Aorta (tissue), 5 donors: ENCODE results near the gene TEPSIN. TPM values are rescaled to one million over a fixed set of nuclear protein-coding genes. Genes with fewer than 3 reads are reported as not detected.
A peak's percentile ranks its signal among the peaks of the same experiment; 100 is the strongest.

Experiments
- ATAC-seq: fragments of 200-7000 bp; cut with Tn5 transposase; one replicate; pipeline ENCODE4 v1.9.1; 2022; ENCODE audit warnings: moderate library complexity; ENCODE audit not compliant: low FRiP score
- DNase-seq, 2 donors: peaks; one replicate each; pipeline ENCODE4 v3.0.0-alpha.2; 2020
- H3K27ac ChIP-seq, 2 donors: one replicate each; pipeline ENCODE4 v1.5.1; 2013; ENCODE audit warnings: low read length in 2 of 2, mild to moderate bottlenecking in 2 of 2, moderate library complexity in 2 of 2, control low read depth in 1 of 2, inconsistent platforms in 1 of 2, low read depth in 1 of 2
- H3K27me3 ChIP-seq, 2 donors: one replicate each; pipeline ENCODE4 v1.6.1; 2013; ENCODE audit warnings: control low read depth in 1 of 2, low read length in 1 of 2, mild to moderate bottlenecking in 1 of 2, moderate library complexity in 1 of 2; ENCODE audit not compliant: insufficient read depth in 2 of 2, control insufficient read depth in 1 of 2
- H3K36me3 ChIP-seq, 2 donors: one replicate each; pipeline ENCODE4 v1.6.1; 2013; ENCODE audit warnings: control low read depth in 1 of 2, low read length in 1 of 2, mild to moderate bottlenecking in 1 of 2; ENCODE audit not compliant: insufficient read depth in 2 of 2, control insufficient read depth in 1 of 2
- H3K4me1 ChIP-seq, 2 donors: one replicate each; pipeline ENCODE4 v1.6.1; 2013; ENCODE audit warnings: low read length in 2 of 2, control low read depth in 1 of 2, mild to moderate bottlenecking in 1 of 2, moderate library complexity in 1 of 2; ENCODE audit not compliant: insufficient read depth in 2 of 2, control insufficient read depth in 1 of 2
- H3K4me3 ChIP-seq, 2 donors: one replicate each; pipeline ENCODE4 v1.5.1; 2013; ENCODE audit warnings: low read length in 2 of 2, control low read depth in 1 of 2, mild to moderate bottlenecking in 1 of 2
- H3K9me3 ChIP-seq: one replicate; pipeline ENCODE4 v1.6.1; 2013; ENCODE audit warnings: mild to moderate bottlenecking, low read length; ENCODE audit not compliant: control insufficient read depth
- WGBS, 2 donors: extraction: QIAGEN DNeasy Blood & Tissue Kit; methylation state at CpG; one replicate each; pipeline ENCODE4 v1.1.7; 2013; 5-methylcytosine and 5-hydroxymethylcytosine counted together
- intact Hi-C, 2 donors: fragments of 100-400 bp; cut with DNase I; formaldehyde crosslinking; loops; one replicate each; pipeline versions ENCODE4 v1.14.2 to v1.15.0; 2022
- long read RNA-seq, 2 donors: library from polyadenylated mRNA; unstranded; transcript quantifications; one replicate each; pipeline ENCODE4 v2.0.0, GENCODE V29; 2020 to 2021
- polyA plus RNA-seq, 2 donors: library from polyadenylated mRNA; stranded (reverse); fragments of 200-250 nt; gene quantifications; one replicate each; pipeline ENCODE4 v1.2.3, GENCODE V29; 2013
- total RNA-seq, 2 donors: library from RNA; stranded (reverse); fragmentation: NEBNext Ultra II Directional; extraction: Animal tissue kit (Norgen Biotek cat#: 25700); gene quantifications; one replicate each; pipeline ENCODE4 v1.2.1, GENCODE V29; 2021
- donor health status: healthy with polysubstance abuse.
- donor health status: Bipolar disorder and iron deficiency.
- donor health status: DM: no; HTN: no; CAD: no.
- donor health status: DM: no; HTN: no; CAD: no.
- donor health status: DM: yes; HTN: yes; CAD: no.

Gene TEPSIN
- total RNA-seq = 10 to 100 TPM; 25.6 to 44.4 TPM
- polyA plus RNA-seq = 10 to 100 TPM in 1 of 2 donors, 1 to 10 TPM in 1; 5.6 to 79.0 TPM
- long read RNA-seq, donor 1, partial matches to known transcripts = 1 of 6 reads
- long read RNA-seq, donor 1, other reads (novel, unspliced or antisense) = 3 of 6 reads
- long read RNA-seq, donor 2, partial matches to known transcripts = 1 of 6 reads
- long read RNA-seq, donor 2, other reads (novel, unspliced or antisense) = 5 of 6 reads

- Histone ChIP-seq H3K9me3 (no peaks in the 10 kb centered on the region), H3K4me1 (no peaks in the 10 kb centered on the region), H3K27ac (peak within 1 kb of the TSS in 1 of 2 donors; percentile 54), H3K4me3 (peak within 1 kb of the TSS; percentile 71 to 87), H3K36me3 (no peaks in the 10 kb centered on the region), H3K27me3 (no peaks in the 10 kb centered on the region)
- WGBS, 2 donors = 0% methylated on average over 85 to 100 of the region's 100 CpGs
- DNase-seq = peak; percentile 97 to 98
- intact Hi-C loops = loop anchor here in 1 of 2 donors (1.0 to 2.0 kb wide), 2 partner anchors 16 to 97 kb away; partner anchors contain the start of gene CEP131
- peak; percentile 98 for ATAC-seq
Measured at GRCh38 chr17:81238815-81239713, at the start of gene TEPSIN, which contains the start of gene NDUFAF8. Gene TEPSIN, minus strand, starts transcription at chr17:81239055. Its CDS starts 22 bp downstream, at chr17:81239033. Gene NDUFAF8, plus strand, starts transcription at chr17:81239318. Its CDS starts 46 bp downstream, at chr17:81239364.

- H3K4me3 ChIP-seq = no peak overlapping the region
- DNase-seq = no peak
- H3K9me3 ChIP-seq = no peaks in the 10 kb centered on the region
- H3K27me3 ChIP-seq = no peaks in the 10 kb centered on the region
- intact Hi-C loops = no loop called here
- H3K27ac ChIP-seq = no peak overlapping the region
- H3K4me1 ChIP-seq = no peaks in the 10 kb centered on the region
- ATAC-seq = no peak
- H3K36me3 ChIP-seq = peaks cover 0 to 1% of the 10 kb centered on the region in 2 donors
- 88 to 89% methylated on average over 13 to 16 of the region's 16 CpGs for WGBS, 2 donors
Measured at GRCh38 chr17:81287741-81288430, 49.0 kb upstream of the TEPSIN start.

GRCh38 chr17:81287152-81287551, 48.3 kb upstream of the TEPSIN start:
- Histone ChIP-seq H3K4me1 (no peaks in the 10 kb centered on the region), H3K27me3 (no peaks in the 10 kb centered on the region), H3K4me3 (no peak overlapping the region), H3K9me3 (no peaks in the 10 kb centered on the region), H3K36me3 (peaks cover 0 to 1% of the 10 kb centered on the region in 2 donors), H3K27ac (no peak overlapping the region)
- intact Hi-C loops = no loop called here
- DNase-seq = no peak
- 92 to 95% methylated on average over 21 of the region's 21 CpGs for WGBS, 2 donors
- no peak for ATAC-seq

- Histone ChIP-seq H3K36me3 (peaks cover 0 to 1% of the 10 kb centered on the region in 2 donors), H3K4me3 (no peak overlapping the region), H3K27ac (no peak overlapping the region), H3K27me3 (no peaks in the 10 kb centered on the region), H3K9me3 (no peaks in the 10 kb centered on the region), H3K4me1 (no peaks in the 10 kb centered on the region)
- intact Hi-C loops = no loop called here
- ATAC-seq = no peak
- WGBS, 2 donors = 93 to 96% methylated on average over 23 of the region's 23 CpGs
- DNase-seq = no peak
Measured at GRCh38 chr17:81286491-81287145, 47.8 kb upstream of the TEPSIN start.

GRCh38 chr17:81285894-81286293, 47.0 kb upstream of the TEPSIN start:
- H3K9me3 ChIP-seq = no peaks in the 10 kb centered on the region
- no peak overlapping the region for H3K27ac ChIP-seq
- no peaks in the 10 kb centered on the region for H3K4me1 ChIP-seq
- DNase-seq (no peak), ATAC-seq (peak; percentile 15)
- H3K36me3 ChIP-seq = peaks cover 0 to 1% of the 10 kb centered on the region in 2 donors
- intact Hi-C loops = no loop called here
- no peak overlapping the region for H3K4me3 ChIP-seq
- H3K27me3 ChIP-seq = no peaks in the 10 kb centered on the region
- WGBS, 2 donors = 75 to 85% methylated on average over 12 of the region's 12 CpGs

GRCh38 chr17:81285179-81285878, 46.5 kb upstream of the TEPSIN start:
- peak; percentile 78 for ATAC-seq
- intact Hi-C loops = no loop called here
- no peaks in the 10 kb centered on the region for H3K4me1 ChIP-seq
- DNase-seq = peak; percentile 91 to 94
- 41 to 55% methylated on average over 37 of the region's 37 CpGs for WGBS, 2 donors
- H3K27me3 ChIP-seq = no peaks in the 10 kb centered on the region
- peaks cover 0 to 1% of the 10 kb centered on the region in 2 donors for H3K36me3 ChIP-seq
- no peaks in the 10 kb centered on the region for H3K9me3 ChIP-seq
- H3K27ac ChIP-seq = no peak overlapping the region
- no peak overlapping the region for H3K4me3 ChIP-seq

GRCh38 chr17:81282876-81283275, 44.0 kb upstream of the TEPSIN start:
- Histone ChIP-seq H3K9me3 (no peaks in the 10 kb centered on the region), H3K36me3 (peaks cover 0 to 2% of the 10 kb centered on the region in 2 donors), H3K4me1 (no peaks in the 10 kb centered on the region), H3K27me3 (no peaks in the 10 kb centered on the region), H3K27ac (no peak overlapping the region), H3K4me3 (no peak overlapping the region)
- DNase-seq (no peak), ATAC-seq (no peak)
- 94% methylated on average over 16 of the region's 16 CpGs for WGBS, 2 donors
- intact Hi-C loops = no loop called here

GRCh38 chr17:81282141-81282540, 43.3 kb upstream of the TEPSIN start:
- intact Hi-C loops = no loop called here
- WGBS, 2 donors = 95% methylated on average over 27 to 33 of the region's 33 CpGs
- H3K27ac ChIP-seq = no peak overlapping the region
- H3K4me3 ChIP-seq = no peak overlapping the region
- no peaks in the 10 kb centered on the region for H3K9me3 ChIP-seq
- H3K27me3 ChIP-seq = no peaks in the 10 kb centered on the region
- no peaks in the 10 kb centered on the region for H3K4me1 ChIP-seq
- peaks cover 0 to 2% of the 10 kb centered on the region in 2 donors for H3K36me3 ChIP-seq
- DNase-seq (no peak), ATAC-seq (no peak)
